Measurements from ENCODE around the gene SERPINE1. TPM values are rescaled to one million over a fixed set of nuclear protein-coding genes. Genes with fewer than 3 reads are reported as not detected.

Gene SERPINE1
- total and polyA plus RNA-seq, 2 of the 13 experiments (the other 11 are each of a cell fraction or from before 2014, with no cell fraction given), result 21.2 to 1,576 TPM

GRCh38 chr7:101124376-101125056 is 2.4 kb upstream of the SERPINE1 start (continued):
- TF ChIP-seq RORA (CRISPR knock-in tag; IDR thresholded peaks at IDR 0.05), result no peak
- TF ChIP-seq SNAI1 (CRISPR knock-in tag; IDR thresholded peaks at IDR 0.05; ENCODE audit: borderline replicate concordance), result no peak
- TF ChIP-seq ZNF207 (IDR thresholded peaks at IDR 0.05; ENCODE audit: borderline replicate concordance), result no peak
- peak; percentile 49; the same call in 1 of the 2 replicates for TF ChIP-seq KAT8 (CRISPR knock-in tag; IDR thresholded peaks at IDR 0.05)
- no peak for TF ChIP-seq ZNF251 (CRISPR knock-in tag; IDR thresholded peaks at IDR 0.05)
- TF ChIP-seq ZXDC (CRISPR knock-in tag; IDR thresholded peaks at IDR 0.05), result no peak
- TF ChIP-seq ZNF160 (CRISPR knock-in tag; IDR thresholded peaks at IDR 0.05), result no peak
- TF ChIP-seq TFE3 (CRISPR knock-in tag; IDR thresholded peaks at IDR 0.05), result peak; percentile 71; the same call in 1 of the 2 replicates
- peak; percentile 52 for TF ChIP-seq FOSL2 (CRISPR knock-in tag; IDR thresholded peaks at IDR 0.05)
- peak; percentile 65 for TF ChIP-seq SALL1 (CRISPR knock-in tag; IDR thresholded peaks at IDR 0.05)
- TF ChIP-seq ZNF430 (CRISPR knock-in tag; IDR thresholded peaks at IDR 0.05), result no peak
- peak; percentile 34; the same call in 1 of the 2 replicates for TF ChIP-seq ZNF331 (CRISPR knock-in tag; IDR thresholded peaks at IDR 0.05)
- 0 out of 2 replicates have a peak, but pooled peaks have one; percentile 8 for TF ChIP-seq TMF1 (CRISPR knock-in tag; IDR thresholded peaks at IDR 0.05; ENCODE audit: low read depth)
- no peak for TF ChIP-seq ZNF275 (CRISPR knock-in tag; IDR thresholded peaks at IDR 0.05; ENCODE audit: borderline replicate concordance)
- TF ChIP-seq MBNL3 (CRISPR knock-in tag; conservative IDR thresholded peaks at IDR 0.05), result no peak
- peak; percentile 78 for TF ChIP-seq SAP130 (CRISPR knock-in tag; IDR thresholded peaks at IDR 0.05; ENCODE audit: low read depth)
- no peak for TF ChIP-seq TAF1 (CRISPR knock-in tag; IDR thresholded peaks at IDR 0.05)
- no peak for TF ChIP-seq ZNF44 (CRISPR knock-in tag; IDR thresholded peaks at IDR 0.05)
- TF ChIP-seq BATF2 (CRISPR knock-in tag; IDR thresholded peaks at IDR 0.05), result no peak
- TF ChIP-seq SRSF9 (IDR thresholded peaks at IDR 0.05; ENCODE audit: borderline replicate concordance, insufficient read depth, low read depth, low read length, poor library complexity, severe bottlenecking), result no peak

Measured in HepG2 (cell line).